H9 (cell line): ENCODE results near the gene PSMB3. TPM values are rescaled to one million over a fixed set of nuclear protein-coding genes. Genes with fewer than 3 reads are reported as not detected.

Experiments
- DNase-seq: peaks from one replicate; pipeline ENCODE4 v3.0.0-alpha.2; 2017
- H2AFZ ChIP-seq: one replicate; pipeline ENCODE4 v1.6.1; 2013; ENCODE audit warnings: mild to moderate bottlenecking, low read length, control low read depth, moderate library complexity
- H2AK5ac ChIP-seq: 2 replicates; pipeline ENCODE4 v1.6.1; 2013; ENCODE audit warnings: low read length, control low read depth, mixed read lengths; ENCODE audit not compliant: insufficient read length
- H2BK120ac ChIP-seq: one replicate; pipeline ENCODE4 v1.6.1; 2013; ENCODE audit warnings: low read depth, mild to moderate bottlenecking, low read length, control low read depth, inconsistent platforms; ENCODE audit not compliant: poor library complexity, severe bottlenecking
- H2BK12ac ChIP-seq: 2 replicates; pipeline ENCODE4 v1.6.1; 2013; ENCODE audit warnings: low read length, control low read depth, mixed read lengths, low read depth; ENCODE audit not compliant: insufficient read length
- H2BK15ac ChIP-seq: 2 replicates; pipeline ENCODE4 v1.6.1; 2013; ENCODE audit warnings: low read depth, low read length, control low read depth
- H2BK20ac ChIP-seq: one replicate; pipeline ENCODE4 v1.6.1; 2013; ENCODE audit warnings: low read depth, mild to moderate bottlenecking, low read length, control low read depth, inconsistent platforms; ENCODE audit not compliant: poor library complexity, severe bottlenecking
- H2BK5ac ChIP-seq: 2 replicates; pipeline ENCODE4 v1.6.1; 2013; ENCODE audit warnings: low read length, control low read depth, mixed read lengths; ENCODE audit not compliant: insufficient read length
- H3K14ac ChIP-seq: 2 replicates; pipeline ENCODE4 v1.6.1; 2013; ENCODE audit warnings: low read length, control low read depth; ENCODE audit not compliant: insufficient read depth
- H3K18ac ChIP-seq: 2 replicates; pipeline ENCODE4 v1.6.1; 2013; ENCODE audit warnings: low read depth, mild to moderate bottlenecking, mixed read lengths, low read length, control low read depth; ENCODE audit not compliant: insufficient read length
- H3K23ac ChIP-seq: 2 replicates; pipeline ENCODE4 v1.6.1; 2013; ENCODE audit warnings: low read length, control low read depth, mixed read lengths, low read depth; ENCODE audit not compliant: insufficient read length
- H3K23me2 ChIP-seq: 2 replicates; pipeline ENCODE4 v1.6.1; 2013; ENCODE audit warnings: low read depth, mild to moderate bottlenecking, mixed read lengths, low read length, control low read depth; ENCODE audit not compliant: insufficient read length, poor library complexity, severe bottlenecking
- H3K27ac ChIP-seq: 2 replicates; pipeline ENCODE4 v1.5.1; 2013; ENCODE audit warnings: low read length, control low read depth, mixed read lengths, low read depth; ENCODE audit not compliant: insufficient read length
- H3K27me3 ChIP-seq: 2 replicates; pipeline ENCODE4 v1.6.1; 2013; ENCODE audit warnings: low read length, control low read depth, inconsistent platforms; ENCODE audit not compliant: insufficient read depth
- H3K4ac ChIP-seq: 2 replicates; pipeline ENCODE4 v1.6.1; 2013; ENCODE audit warnings: low read depth, mild to moderate bottlenecking, control low read depth, inconsistent platforms, low read length, moderate library complexity
- H3K4me1 ChIP-seq: 2 replicates; pipeline ENCODE4 v1.6.1; 2013; ENCODE audit warnings: low read length, control low read depth, inconsistent platforms; ENCODE audit not compliant: insufficient read depth
- H3K4me2 ChIP-seq: 2 replicates; pipeline ENCODE4 v1.6.1; 2013; ENCODE audit warnings: low read length, control low read depth, mixed read lengths; ENCODE audit not compliant: insufficient read length, insufficient read depth
- H3K56ac ChIP-seq: 2 replicates; pipeline ENCODE4 v1.6.1; 2013; ENCODE audit warnings: low read depth, mild to moderate bottlenecking, mixed read lengths, low read length, control low read depth; ENCODE audit not compliant: insufficient read length
- H3K79me1 ChIP-seq: 2 replicates; pipeline ENCODE4 v1.6.1; 2013; ENCODE audit warnings: low read depth, mild to moderate bottlenecking, moderate library complexity, low read length, control low read depth, inconsistent platforms; ENCODE audit not compliant: insufficient read depth, poor library complexity, severe bottlenecking
- H3K79me2 ChIP-seq: 2 replicates; pipeline ENCODE4 v1.6.1; 2013; ENCODE audit warnings: low read length, control low read depth, inconsistent platforms; ENCODE audit not compliant: insufficient read depth
- H3K9ac ChIP-seq: 2 replicates; pipeline ENCODE4 v1.6.1; 2013; ENCODE audit warnings: low read length, control low read depth, mixed read lengths; ENCODE audit not compliant: insufficient read length; ENCODE audit errors: extremely low read depth
- H3K9me3 ChIP-seq: one replicate; pipeline ENCODE4 v1.6.1; 2013; ENCODE audit warnings: low read depth, low read length, inconsistent platforms; ENCODE audit not compliant: control insufficient read depth
- H3T11ph ChIP-seq: one replicate; pipeline ENCODE4 v1.6.1; 2013; ENCODE audit warnings: mild to moderate bottlenecking, low read length, control low read depth, inconsistent platforms
- H4K20me1 ChIP-seq: one replicate; pipeline ENCODE4 v1.6.1; 2013; ENCODE audit not compliant: control insufficient read depth, insufficient read length, insufficient read depth
- H4K5ac ChIP-seq: 2 replicates; pipeline ENCODE4 v1.6.1; 2013; ENCODE audit warnings: low read depth, mild to moderate bottlenecking, mixed read lengths, low read length, control low read depth; ENCODE audit not compliant: insufficient read length
- H4K8ac ChIP-seq: replicated peaks from 2 replicates; pipeline ENCODE4 v1.6.1; 2013; ENCODE audit warnings: low read length, control low read depth, mixed read lengths, low read depth; ENCODE audit not compliant: insufficient read length
- H4K91ac ChIP-seq: 2 replicates; pipeline ENCODE4 v1.6.1; 2013; ENCODE audit warnings: low read depth, mild to moderate bottlenecking, moderate library complexity, mixed read lengths, low read length, control low read depth; ENCODE audit not compliant: insufficient read length
- H3K27ac Mint-ChIP-seq, 3 experiments: 2 replicates in 2 of 3; 3 replicates in 1 of 3; pipeline ENCODE4 v1.8.0; 2020 to 2021; ENCODE audit warnings: mixed read lengths in 3 of 3, mild to moderate bottlenecking in 1 of 3, moderate library complexity in 1 of 3
- H3K27me3 Mint-ChIP-seq: 2 replicates; pipeline ENCODE4 v1.8.0; 2021; ENCODE audit warnings: low read depth, mild to moderate bottlenecking, moderate library complexity, mixed read lengths
- H3K36me3 Mint-ChIP-seq, 3 experiments: 2 replicates in 2 of 3; 3 replicates in 1 of 3; pipeline ENCODE4 v1.8.0; 2020 to 2021; ENCODE audit warnings: low read depth in 3 of 3, mixed read lengths in 3 of 3; ENCODE audit not compliant: insufficient read depth in 1 of 3
- H3K4me1 Mint-ChIP-seq, 2 experiments: 2 replicates each; pipeline ENCODE4 v1.8.0; 2020; ENCODE audit warnings: mixed read lengths in 2 of 2
- H3K4me3 Mint-ChIP-seq, 2 experiments: 2 replicates in 1 of 2; 3 replicates in 1 of 2; pipeline ENCODE4 v1.8.0; 2020 to 2021; ENCODE audit warnings: mild to moderate bottlenecking in 2 of 2, mixed read lengths in 2 of 2, moderate library complexity in 1 of 2
- H3K9me3 Mint-ChIP-seq, 2 experiments: 2 replicates in 1 of 2; 3 replicates in 1 of 2; pipeline ENCODE4 v1.8.0; 2020; ENCODE audit warnings: mild to moderate bottlenecking in 2 of 2, mixed read lengths in 2 of 2, moderate library complexity in 1 of 2
- total RNA-seq: library from RNA; stranded (reverse); gene quantifications from 2 replicates; pipeline ENCODE4 v1.2.1, GENCODE V29; 2021
- TF ChIP-seq, protein P1 (sequence below): fragments of 200-600 bp; sonication (generic); conservative IDR thresholded peaks from 3 replicates; pipeline ENCODE4 v1.8.0; 2021; ENCODE audit warnings: antibody characterized with exemption, mild to moderate bottlenecking

The PSMB3 gene
- total RNA-seq, 1 experiment from 2014 or later, result 242 TPM

- H3K4me1 ChIP-seq, result no peaks in the 10 kb centered on the region
- no peak overlapping the region for H3K56ac ChIP-seq
- no peaks in the 10 kb centered on the region for H4K20me1 ChIP-seq
- no peak overlapping the region for H3K23ac ChIP-seq
- H3K23me2 ChIP-seq, result no peaks in the 10 kb centered on the region
- H3K9me3 ChIP-seq, result no peaks in the 10 kb centered on the region
- no peak overlapping the region for H4K8ac ChIP-seq
- H3K18ac ChIP-seq, result no peak overlapping the region
- H3K14ac ChIP-seq, result no peak overlapping the region
- no peak overlapping the region for H2BK15ac ChIP-seq
- no peak overlapping the region for H3T11ph ChIP-seq
- H4K91ac ChIP-seq, result no peak overlapping the region
- H3K9ac ChIP-seq, result no peak overlapping the region
- H2BK5ac ChIP-seq, result no peak overlapping the region
- no peak for DNase-seq
- H2AK5ac ChIP-seq, result no peak overlapping the region
- no peak overlapping the region for H4K5ac ChIP-seq
- no peak overlapping the region for H2BK20ac ChIP-seq
- no peak overlapping the region for H3K4me2 ChIP-seq
- H2BK120ac ChIP-seq, result no peak overlapping the region
- no peaks in the 10 kb centered on the region for H3K27me3 ChIP-seq
- H2AFZ ChIP-seq, result no peak overlapping the region
- peaks cover 52 to 88% (median 74%) of the 10 kb centered on the region in 3 experiments for H3K36me3 Mint-ChIP-seq
- no peak overlapping the region for H3K4ac ChIP-seq
- no peaks in the 10 kb centered on the region for H3K27me3 Mint-ChIP-seq
- no peaks in the 10 kb centered on the region for H3K79me1 ChIP-seq
- H3K9me3 Mint-ChIP-seq, result no peaks in the 10 kb centered on the region
- TF ChIP-seq, protein P1, sequence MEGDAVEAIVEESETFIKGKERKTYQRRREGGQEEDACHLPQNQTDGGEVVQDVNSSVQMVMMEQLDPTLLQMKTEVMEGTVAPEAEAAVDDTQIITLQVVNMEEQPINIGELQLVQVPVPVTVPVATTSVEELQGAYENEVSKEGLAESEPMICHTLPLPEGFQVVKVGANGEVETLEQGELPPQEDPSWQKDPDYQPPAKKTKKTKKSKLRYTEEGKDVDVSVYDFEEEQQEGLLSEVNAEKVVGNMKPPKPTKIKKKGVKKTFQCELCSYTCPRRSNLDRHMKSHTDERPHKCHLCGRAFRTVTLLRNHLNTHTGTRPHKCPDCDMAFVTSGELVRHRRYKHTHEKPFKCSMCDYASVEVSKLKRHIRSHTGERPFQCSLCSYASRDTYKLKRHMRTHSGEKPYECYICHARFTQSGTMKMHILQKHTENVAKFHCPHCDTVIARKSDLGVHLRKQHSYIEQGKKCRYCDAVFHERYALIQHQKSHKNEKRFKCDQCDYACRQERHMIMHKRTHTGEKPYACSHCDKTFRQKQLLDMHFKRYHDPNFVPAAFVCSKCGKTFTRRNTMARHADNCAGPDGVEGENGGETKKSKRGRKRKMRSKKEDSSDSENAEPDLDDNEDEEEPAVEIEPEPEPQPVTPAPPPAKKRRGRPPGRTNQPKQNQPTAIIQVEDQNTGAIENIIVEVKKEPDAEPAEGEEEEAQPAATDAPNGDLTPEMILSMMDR, result no peak
- no peaks in the 10 kb centered on the region for H3K79me2 ChIP-seq
- H3K27ac Mint-ChIP-seq, result no peak overlapping the region
- no peak overlapping the region for H3K4me3 Mint-ChIP-seq
- no peak overlapping the region for H2BK12ac ChIP-seq
- H3K4me1 Mint-ChIP-seq, result no peaks in the 10 kb centered on the region
- no peak overlapping the region for H3K27ac ChIP-seq
These were observed 20.7 kb downstream of the PSMB3 start for GRCh38 chr17:38773258-38773657.
